ENCODE data around the gene DIP2C.

DIP2C gene

DNA sequence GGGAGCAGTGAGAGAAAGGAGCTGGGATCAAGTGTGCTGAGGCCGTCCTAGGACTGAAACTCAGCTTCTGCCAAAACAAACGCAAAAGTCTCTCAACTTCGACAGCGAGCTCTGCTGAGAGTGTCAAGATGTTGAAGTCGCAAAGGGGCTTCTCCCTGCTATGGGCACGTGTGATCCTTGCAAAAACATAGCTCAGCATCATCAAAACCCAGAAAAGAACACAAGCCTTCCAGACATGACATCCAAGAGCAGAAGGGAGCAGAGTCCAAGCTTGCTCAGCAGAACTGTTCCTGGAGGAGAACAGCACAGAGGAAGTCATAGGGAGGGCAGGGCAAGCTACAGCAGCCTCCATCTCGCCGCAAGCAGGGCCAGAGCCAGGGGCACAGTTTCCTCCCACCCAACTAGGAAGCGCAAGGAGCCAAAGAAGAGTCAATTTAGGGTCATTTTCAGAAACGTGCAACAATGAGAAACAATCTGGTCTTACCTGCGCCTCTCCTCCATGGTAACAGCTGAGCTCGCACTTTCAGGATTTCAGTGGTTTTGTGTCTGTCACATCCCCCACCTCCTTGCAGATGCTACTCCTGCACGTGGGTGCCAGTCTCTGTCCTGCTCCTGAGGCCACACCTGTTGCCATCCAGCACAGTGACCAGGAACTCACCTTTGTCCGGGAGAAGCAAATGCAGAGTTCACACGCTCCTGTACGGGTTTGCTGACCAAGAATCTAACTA is 113.9 kb downstream of the DIP2C start:
- DNase-seq (ENCODE audit: low read depth in 2 of 2): no peak

DNA sequence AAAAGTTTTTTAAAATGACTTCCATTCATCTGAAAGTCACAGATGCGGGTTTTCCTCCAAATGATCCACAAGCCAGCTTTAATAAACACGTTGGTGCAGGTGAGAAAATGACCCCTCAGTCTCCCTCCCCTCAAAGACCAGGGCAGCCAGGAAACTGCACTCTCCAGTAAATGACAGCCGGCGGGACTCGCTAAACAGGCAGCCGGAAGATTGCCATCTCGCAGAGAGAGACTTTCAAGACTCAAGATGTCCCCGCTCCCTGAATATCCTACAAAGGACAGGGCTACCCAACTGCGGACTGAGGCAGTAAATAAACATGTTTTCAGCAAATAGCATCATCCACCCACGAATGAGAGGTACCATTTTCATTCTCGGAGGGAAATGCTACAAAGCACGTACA is 116.8 kb downstream of the DIP2C start:
- DNase-seq (ENCODE audit: low read depth in 2 of 2): no peak

DNA sequence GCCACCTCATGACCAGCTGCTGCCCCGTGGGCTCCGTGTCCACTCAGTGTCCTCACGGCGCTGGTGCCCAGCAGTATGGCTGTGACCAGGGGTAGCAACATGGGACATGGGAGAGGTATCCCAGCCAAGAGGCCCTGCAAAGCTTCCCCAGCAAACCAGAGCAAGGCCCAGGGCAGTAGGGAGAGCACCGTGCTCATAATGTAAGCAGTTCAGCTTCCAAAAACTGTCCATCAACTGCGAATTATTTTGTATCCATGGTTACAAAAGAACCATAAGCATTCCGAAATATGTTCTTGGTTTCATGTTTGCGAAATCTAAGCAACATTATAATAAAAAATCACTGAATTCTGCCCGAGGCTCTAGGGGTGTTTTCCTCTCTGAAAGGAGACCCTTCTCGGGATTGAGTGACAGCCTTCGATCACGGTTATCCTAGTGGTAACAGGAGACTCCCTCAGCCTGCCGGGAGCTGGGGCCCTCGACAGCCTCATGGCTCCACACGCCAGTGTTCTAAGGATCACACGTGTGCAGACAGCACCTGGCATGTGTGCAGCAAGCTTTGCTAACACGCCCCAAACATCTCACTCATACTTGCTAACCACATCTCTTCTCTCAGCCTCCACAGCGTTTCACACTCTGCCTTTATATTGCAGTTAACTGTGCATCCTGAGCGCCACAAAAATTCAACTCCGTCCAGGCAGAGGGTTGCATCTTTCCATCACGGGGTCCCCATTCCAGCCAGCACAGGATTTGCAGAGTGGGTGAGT is 117.6 kb downstream of the DIP2C start:
- no peak for DNase-seq (ENCODE audit: low read depth in 2 of 2)

DNA sequence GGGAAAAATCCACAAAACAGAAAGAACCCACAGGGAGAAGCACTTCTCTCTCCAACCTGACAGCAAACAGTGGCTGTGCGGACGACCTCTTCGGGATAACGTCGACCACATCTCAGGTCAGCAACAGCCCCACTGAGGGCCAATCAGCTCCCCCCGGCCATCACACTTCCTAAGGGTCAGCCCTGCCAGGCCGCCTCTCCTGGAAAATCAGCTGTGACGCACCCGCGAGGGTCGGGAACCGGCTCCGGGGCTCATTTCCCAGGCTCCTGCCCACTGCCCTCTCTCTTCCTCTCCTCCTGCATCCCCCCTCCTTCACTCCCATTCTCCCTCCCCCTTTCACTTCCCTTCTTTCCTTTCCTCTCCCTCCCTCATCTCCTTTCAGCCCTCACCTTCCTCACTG is 118.3 kb downstream of the DIP2C start:
- DNase-seq (ENCODE audit: low read depth in 2 of 2): no peak

DNA sequence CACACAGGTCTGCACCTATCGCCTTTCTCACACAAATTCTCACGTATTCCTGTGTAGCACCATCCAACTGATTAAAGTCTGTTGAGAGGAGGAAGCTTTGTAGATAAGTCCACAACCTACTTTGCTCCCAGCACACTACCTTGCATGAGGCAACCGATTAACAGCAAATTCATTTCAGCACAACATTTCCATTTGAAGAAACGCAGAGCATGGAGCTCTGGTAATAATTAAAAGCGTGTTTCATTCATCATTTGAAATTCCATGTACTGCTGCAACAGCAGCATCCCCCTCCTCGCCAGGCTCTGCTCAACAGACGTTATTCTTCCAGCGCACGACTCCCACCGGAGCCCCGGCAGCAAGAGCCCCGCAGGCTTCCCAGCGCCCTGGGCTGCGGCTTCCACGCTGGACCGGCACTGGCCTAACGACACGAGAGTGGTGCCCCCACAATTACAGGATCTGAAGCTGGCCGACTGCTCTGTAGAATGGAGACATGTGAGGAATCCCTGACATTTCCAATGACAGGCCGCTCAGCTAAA is 118.8 kb downstream of the DIP2C start:
- no peak for DNase-seq (ENCODE audit: low read depth in 2 of 2)

DNA sequence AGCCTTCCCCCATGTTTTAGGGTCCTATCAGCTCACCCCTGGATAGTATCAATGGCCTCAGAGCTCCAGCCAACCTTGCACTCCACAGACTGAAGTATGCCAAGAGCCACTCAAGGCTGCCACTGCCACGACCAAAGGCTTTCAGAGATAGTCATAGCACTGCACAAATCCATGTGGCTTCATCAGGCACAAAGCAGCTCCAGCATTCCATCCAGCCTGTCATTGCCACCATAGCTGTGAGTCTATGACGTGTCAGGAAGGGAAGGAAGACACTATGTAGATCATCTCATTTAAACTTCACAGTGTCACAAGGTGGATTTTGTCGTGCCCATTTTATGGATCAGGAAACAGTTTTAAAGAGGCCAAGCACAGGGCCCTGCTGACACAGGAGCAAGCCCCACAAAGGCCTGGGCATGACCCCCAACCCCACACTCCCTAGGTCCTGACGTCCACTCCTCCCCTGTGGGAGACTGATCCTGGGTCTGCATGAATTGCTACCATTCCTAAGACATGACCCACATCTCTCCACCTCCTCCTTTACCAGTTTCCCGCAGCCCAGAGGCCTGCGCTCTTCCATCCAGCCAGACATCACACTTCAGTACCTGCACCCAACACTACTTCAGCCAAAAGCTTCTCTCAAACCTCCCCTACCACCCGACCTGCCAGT is 119.4 kb downstream of the DIP2C start:
- no peak for DNase-seq (ENCODE audit: low read depth in 2 of 2)

DNA sequence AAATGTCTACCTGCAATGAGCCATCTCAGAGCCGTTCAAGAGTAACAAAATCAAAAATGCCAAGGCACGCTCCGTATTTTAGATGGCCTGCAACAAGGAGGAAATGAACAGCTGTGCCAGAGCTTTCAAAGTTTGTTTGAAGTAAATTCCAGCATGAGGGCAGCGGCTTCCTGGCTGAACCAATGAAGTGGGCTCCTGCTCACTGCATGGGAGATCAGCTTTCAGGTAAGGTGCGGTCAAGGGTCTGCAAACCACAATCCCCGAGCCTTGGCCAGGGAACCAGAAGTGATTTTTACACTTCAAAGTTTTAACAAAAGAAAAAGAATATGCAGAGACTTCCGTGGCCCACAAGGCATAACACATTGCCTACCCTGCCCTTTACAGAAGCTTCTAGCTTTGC is 120.6 kb downstream of the DIP2C start:
- no peak for DNase-seq (ENCODE audit: low read depth in 2 of 2)

DNA sequence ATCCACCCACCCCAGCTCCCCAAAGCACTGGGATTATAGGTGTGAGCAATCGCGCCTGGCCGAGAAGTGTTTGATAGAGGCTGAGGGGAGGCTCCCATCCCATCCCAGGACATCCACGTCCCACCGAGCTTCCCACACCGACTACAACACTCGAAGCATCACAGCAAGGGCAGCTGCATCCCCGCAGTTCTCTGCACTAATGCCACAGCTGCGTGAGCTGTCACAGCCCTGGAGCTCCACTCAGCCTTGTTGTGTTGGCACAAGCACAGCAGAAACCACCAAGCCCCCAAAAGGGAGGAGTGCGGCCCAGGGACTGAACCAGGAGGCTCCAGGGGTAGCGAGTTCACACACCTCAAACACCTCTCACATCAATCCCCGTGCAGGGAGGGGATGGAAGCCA is 121.6 kb downstream of the DIP2C start:
- DNase-seq (ENCODE audit: low read depth in 2 of 2): no peak

DNA sequence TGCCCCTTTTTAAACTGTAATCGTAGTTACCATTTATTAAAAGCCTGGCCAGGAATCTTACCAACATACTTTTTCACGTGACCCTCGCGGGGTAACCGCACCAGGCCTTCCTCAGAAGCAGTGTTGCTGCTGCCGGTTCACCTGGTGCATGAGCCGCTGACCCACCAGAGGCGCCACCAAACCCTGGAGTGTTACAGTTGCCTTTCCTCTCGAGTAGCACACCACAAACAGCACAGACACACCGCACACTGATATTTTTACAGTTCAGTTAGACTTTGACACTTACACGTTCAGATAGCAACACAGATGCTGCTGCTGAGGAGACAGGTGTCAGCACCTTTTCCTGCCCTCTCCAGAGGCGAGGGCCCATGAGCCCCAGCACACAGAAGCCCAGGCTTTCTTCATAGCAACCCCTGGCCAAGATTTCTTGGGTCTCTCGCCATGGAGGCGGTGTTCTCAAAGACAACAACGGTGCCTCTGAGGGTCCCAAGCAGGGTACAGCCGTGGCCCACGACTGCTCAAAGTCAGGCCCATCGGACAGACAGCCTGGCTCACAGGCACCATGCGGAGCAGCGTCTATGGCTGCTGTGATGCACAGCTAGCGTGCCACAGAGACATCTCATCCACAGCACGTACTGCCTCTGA is 123.1 kb downstream of the DIP2C start:
- no peak for DNase-seq (ENCODE audit: low read depth in 2 of 2)

DNA sequence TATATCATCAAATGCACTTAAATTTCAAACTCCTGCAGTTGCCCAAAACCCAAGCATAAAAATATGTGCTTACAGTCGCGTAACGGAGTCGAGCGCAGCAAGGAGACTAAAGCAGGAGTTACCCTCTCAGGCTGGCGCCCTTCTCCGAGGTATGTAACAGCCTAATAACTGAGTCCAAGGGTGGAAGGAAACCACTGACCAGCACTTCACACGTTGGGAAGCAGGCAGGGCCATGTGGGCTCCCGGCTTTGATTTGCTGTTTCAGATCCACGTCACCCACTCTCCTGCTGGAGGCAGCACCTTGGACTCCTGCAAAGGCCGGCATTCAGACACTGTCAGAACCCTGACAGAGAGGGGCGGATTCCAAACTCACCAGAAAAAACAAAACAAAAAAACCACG is 123.8 kb downstream of the DIP2C start:
- no peak for DNase-seq (ENCODE audit: low read depth in 2 of 2)

DNA sequence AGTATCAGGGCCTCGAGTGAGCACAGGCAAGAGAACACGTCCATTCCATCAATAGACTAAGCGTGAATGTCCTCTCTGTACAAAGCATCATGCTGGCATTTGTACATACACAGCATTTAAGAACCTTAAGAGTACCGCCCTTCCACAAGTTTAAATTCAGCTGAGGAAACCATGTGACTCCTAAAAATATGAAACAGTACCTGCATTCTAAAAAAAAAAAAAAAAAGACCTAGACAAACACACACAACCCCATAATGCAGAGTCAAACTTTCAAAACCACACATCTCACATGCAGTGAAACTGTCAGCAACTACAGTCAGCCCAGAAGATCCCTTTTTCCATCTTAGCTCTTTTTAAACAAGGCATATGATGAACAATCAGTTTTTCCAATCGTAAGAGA is 124.3 kb downstream of the DIP2C start:
- DNase-seq (ENCODE audit: low read depth in 2 of 2): no peak

DNA sequence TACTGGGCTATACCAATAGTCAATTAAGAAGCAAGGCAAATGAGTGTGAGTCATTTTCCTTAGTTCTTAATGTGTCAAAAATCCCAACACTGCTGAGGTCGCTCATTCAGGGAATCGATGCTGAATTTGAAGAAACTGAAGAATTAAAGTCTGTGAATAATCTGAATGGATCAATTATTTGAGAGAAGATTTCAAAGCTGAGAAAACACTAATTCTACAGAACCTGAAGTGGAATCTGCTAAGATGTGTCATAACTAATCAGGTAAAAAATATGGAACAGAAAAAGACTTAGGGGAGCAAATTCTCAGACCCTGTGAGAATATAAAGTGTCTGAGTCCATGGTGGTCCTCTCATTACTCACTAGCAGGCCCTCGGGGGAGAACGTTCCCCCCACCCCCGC is 125.6 kb downstream of the DIP2C start:
- DNase-seq (ENCODE audit: low read depth in 2 of 2): no peak

DNA sequence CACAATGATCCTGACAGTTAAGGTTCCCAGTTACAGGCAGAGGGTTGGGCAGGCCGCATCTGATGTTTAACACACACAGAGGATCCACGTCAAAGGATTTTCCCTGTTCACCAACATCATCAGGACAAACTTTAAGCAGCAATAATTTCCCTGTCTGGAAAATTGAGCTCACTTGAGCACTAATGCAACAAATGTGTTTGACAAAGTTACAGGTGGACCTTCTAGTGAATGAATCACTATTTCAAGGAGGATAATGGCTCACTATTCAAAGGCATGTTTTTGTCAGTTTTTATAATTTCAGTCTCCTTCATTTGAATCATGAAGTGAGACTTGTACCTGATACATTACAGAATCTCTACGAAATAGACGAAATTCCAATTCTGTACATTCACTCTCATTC is 127.3 kb downstream of the DIP2C start:
- DNase-seq (ENCODE audit: low read depth in 2 of 2): no peak

DNA sequence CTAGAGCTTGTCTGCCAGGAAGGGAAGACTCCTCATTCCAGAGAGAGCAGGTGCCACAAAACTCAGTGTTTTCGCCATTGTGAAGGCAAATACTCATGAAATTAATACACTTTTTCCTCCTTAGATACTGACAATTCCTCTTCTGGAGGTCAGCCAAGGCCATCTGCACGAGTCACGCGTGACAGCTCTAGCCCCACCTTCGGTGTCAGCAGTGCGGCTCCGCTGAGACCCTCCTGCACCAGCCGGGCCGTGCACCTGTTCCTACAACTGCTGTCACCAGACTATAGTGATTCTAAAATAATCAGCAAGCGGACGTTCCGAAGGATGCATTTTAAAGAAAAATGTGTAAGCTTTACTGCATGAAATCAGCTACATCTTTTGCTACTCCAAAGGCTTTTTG is 127.7 kb downstream of the DIP2C start:
- no peak for DNase-seq (ENCODE audit: low read depth in 2 of 2)

DNA sequence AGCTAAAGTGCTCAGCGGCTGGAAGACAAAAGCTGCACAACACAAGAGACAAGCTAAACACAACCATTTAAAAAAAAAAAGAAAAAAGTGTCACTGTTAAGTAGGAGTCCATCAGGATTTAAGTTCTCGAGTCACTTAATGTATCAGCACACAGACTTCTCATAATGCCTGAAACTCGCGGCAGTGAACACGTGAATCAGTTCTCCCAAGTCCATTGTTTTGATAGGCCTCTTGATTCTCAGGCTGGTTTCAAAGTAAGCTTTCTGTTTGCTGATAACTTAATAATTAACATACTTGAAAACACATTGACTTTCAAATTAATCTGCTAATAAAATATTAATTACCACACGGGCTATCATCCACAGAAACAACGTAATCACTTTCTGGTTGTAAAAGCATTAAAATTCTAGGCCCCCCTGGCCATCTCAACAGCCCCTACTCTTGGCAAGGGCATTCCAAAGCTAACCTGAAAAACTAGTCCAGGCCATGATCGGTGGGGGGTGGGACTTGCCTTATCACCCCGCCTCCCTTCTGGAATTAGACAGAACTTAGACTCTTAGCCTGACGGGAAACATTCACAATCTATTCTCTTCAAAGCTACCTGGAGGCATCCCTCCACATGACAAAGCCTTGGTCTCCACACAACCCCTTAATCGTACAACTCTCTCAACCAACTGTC is 129.0 kb downstream of the DIP2C start:
- DNase-seq (ENCODE audit: low read depth in 2 of 2): no peak

DNA sequence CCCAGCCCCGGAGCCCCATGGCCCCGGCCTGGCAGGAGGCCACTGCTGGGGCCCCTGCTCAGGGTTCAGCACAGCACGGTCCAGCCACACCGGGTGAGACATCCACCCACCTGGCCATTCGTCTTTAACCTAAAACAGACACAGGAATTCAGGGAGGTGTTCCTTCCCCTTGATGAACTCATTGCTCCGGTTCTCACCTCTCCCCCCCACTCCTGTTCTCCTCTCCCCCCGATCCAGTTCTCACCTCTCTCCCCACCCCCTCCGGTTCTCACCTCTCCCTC is 129.8 kb downstream of the DIP2C start:
- no peak for DNase-seq (ENCODE audit: low read depth in 2 of 2)

DNA sequence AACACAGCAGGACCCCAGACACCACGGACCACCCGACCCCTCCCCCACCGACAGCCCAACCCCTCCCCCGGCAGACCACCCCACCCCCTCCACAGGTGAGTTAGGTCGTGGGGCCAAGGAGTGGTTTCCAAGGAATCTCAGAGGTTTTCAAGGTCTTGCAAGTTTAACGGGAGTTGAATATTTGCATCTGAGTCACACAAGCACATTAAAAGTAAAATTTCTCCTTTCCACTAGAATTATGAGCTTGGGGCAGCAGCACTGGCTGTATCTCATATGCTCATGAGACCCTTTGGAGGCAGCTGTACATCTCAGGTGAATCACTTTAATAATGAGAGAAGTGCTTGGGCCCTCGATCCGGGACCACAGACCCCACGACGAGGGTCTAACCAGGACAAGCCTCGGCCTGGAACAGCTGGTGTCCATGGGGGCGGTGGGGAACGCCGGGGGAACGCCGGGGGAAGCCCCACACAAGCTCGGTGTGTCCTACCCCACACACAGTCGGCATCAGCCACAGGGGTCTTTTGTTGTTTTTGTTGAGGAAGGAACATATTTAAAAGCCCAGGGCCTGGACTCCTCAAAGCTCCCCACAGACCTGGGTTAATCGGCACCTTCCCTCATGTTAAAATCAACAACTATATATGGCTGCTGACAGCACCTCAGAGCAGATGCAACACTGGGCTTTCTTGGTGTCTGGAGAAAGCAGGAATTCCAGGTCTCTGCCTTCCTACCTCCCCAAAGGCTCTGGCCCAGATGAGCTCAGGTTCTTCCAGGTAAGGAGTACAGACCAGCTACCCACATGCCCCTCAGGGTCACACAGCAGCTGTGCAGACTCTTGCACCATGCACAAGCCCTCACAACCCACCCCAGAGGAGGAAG is 130.3 kb downstream of the DIP2C start:
- no peak for DNase-seq (ENCODE audit: low read depth in 2 of 2)

DNA sequence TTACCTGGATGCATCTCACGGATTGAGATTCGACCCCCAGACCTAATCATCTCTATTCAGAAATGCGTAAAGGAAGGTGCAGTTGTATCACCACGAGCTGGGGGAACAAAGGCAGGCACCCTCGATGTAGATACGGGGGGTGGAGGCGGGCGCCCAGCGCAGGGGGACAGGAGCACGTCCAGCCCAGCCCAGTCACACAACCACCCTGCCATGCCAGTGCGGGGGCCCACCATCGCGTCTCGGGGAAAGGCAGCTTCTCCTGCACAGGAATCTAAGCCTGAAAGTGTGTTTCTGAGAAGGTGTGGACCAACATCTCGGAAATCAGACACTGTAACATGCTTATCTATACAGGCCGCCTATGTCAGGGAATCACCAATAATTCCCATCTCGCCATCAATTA is 131.1 kb downstream of the DIP2C start:
- no peak for DNase-seq (ENCODE audit: low read depth in 2 of 2)

DNA sequence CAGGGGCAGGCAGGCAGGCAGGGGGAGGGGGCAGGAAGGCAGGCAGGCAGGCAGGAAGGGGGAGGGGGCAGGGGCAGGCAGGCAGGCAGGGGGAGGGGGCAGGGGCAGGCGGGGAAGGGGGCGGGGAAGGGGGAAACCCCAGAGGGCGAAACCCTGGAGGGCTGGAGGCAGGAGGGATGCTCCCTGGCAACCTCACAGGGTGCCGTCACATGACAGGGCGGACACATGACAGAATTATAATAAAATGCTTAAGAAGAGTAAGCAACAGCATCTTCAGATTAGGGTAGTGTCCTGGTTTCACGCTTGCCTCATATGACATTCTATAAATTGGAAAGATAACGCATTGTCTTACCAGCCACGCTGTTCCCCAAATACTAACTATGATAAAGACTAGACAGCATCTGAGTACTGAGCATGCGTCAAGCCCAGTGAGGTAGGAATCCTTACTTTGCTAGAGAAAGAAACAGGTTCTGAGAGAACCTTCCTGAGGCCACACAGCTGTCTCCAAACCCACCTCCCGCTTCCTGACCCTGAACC is 131.6 kb downstream of the DIP2C start:
- peak in 1 of 2 donors; percentile 12 for DNase-seq (ENCODE audit: low read depth in 2 of 2)

DNA sequence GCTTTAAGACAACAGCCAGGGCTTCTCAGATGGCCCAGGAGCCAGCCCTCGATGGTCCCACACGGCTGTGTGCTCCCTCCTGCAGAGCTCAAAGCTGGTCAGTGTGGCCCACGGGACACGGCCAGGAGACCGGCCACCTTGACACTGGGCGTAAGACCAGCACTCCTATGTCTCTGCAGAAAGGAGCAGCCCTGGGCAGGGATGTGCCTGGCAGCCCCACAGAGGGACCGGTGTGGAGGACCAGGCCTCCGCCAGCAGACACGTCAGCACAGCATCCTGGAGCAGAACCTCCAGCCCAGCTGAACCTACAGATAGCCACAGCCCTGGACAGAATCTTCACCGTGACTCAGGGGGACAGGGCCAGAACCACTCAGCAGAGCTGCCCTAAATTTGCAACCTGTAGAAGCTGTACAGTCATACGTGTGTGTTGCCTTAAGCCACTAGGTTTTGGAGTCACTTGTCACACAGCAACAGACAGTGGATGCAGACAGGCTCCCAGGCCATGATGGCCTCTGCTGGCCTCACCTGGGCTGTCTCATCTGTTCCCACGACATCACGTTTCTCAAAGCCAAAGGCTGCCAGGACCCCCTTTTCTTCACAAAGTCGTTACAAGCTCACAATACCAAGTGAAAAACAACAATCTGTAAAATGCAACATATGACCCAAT is 132.4 kb downstream of the DIP2C start:
- DNase-seq (ENCODE audit: low read depth in 2 of 2): no peak

Data from stimulated activated CD4-positive, alpha-beta T cell treated with anti-CD3 and anti-CD28 coated beads, Interleukin-15, amount 100 ng/mL, for 48 hours (primary cell).